GM18517 (cell line): Measurements from ENCODE around the gene SMAD2.
A peak's percentile ranks its signal among the peaks of the same experiment; 100 is the strongest.

ENCODE experiments used
- ATAC-seq: cut with Tn5 transposase; IDR thresholded peaks from one replicate; pipeline ENCODE4 v1.9.1; 2021; ENCODE audit warnings: mild to moderate bottlenecking, moderate library complexity; ENCODE audit not compliant: unreplicated experiment

The SMAD2 gene

GRCh38 chr18:47932603-47933002 lies 2.1 kb upstream of the SMAD2 start:
- no peak for ATAC-seq

- no peak for ATAC-seq
Measured at GRCh38 chr18:47932190-47932589, 1.7 kb upstream of the SMAD2 start.

- no peak for ATAC-seq
Measured at GRCh38 chr18:47931718-47932103, 1.3 kb upstream of the SMAD2 start.

GRCh38 chr18:47930931-47931717 lies 665 bp upstream of the SMAD2 start:
- peak; percentile 85 for ATAC-seq

- peak; percentile 1 for ATAC-seq
Measured at GRCh38 chr18:47929681-47930198, 719 bp downstream of the SMAD2 start.

GRCh38 chr18:47928466-47928865 lies 2.0 kb downstream of the SMAD2 start:
- no peak for ATAC-seq

GRCh38 chr18:47926101-47926850 lies 4.2 kb downstream of the SMAD2 start:
- ATAC-seq: no peak

GRCh38 chr18:47919916-47920315 lies 10.5 kb downstream of the SMAD2 start:
- ATAC-seq: no peak

GRCh38 chr18:47917923-47918610 lies 12.4 kb downstream of the SMAD2 start:
- peak; percentile 56 for ATAC-seq

- no peak for ATAC-seq
Measured at GRCh38 chr18:47915930-47916329, 14.5 kb downstream of the SMAD2 start.

- no peak for ATAC-seq
Measured at GRCh38 chr18:47915229-47915628, 15.2 kb downstream of the SMAD2 start.

- no peak for ATAC-seq
Measured at GRCh38 chr18:47912794-47913585, 17.5 kb downstream of the SMAD2 start.

- no peak for ATAC-seq
Measured at GRCh38 chr18:47912343-47912742, 18.1 kb downstream of the SMAD2 start.

GRCh38 chr18:47911877-47912276 lies 18.6 kb downstream of the SMAD2 start:
- ATAC-seq: no peak

GRCh38 chr18:47909484-47909883 lies 21.0 kb downstream of the SMAD2 start:
- no peak for ATAC-seq

- ATAC-seq: no peak
Measured at GRCh38 chr18:47908592-47908991, 21.9 kb downstream of the SMAD2 start.

GRCh38 chr18:47906408-47906807 lies 24.1 kb downstream of the SMAD2 start:
- no peak for ATAC-seq

- ATAC-seq: no peak
Measured at GRCh38 chr18:47903809-47904208, 26.6 kb downstream of the SMAD2 start.

GRCh38 chr18:47901624-47902362 lies 28.7 kb downstream of the SMAD2 start:
- peak; percentile 84 for ATAC-seq
